ENCODE measurements around the gene TRPM7. TPM values are rescaled to one million over a fixed set of nuclear protein-coding genes. Genes with fewer than 3 reads are reported as not detected.

Gene TRPM7
- total and polyA plus RNA-seq, 2 of the 8 experiments (the other 6 are each of a cell fraction or from before 2014, with no cell fraction given), result 7.5 to 33.2 TPM

DNA sequence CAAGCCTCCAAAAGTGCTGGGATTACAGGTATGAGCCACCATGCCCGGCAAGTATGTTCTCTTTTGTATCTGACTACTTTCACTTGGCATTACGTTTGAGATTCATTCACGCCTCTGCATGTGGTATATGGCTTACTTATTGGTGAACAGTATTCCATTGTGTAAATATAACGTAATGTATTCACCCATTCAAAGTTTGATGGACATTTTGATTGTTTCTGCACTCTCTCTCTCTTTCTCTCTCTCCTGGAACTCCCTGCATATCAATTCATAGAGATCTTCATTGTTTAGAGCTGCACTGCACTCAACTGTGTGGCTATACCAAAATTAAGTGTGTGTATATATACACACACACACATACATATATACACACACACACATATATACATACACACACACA is 48.6 kb upstream of the TRPM7 start:
- Histone ChIP-seq H2BK120ac (replicated peaks; ENCODE audit: low read depth, low read length) (no peak overlapping the region), H2BK12ac (ENCODE audit: low read depth, low read length) (no peak overlapping the region), H3K4ac (replicated peaks; ENCODE audit: insufficient read length, low read depth, low read length) (no peak overlapping the region), H2AK5ac (ENCODE audit: low read depth, low read length) (no peak overlapping the region), H2AFZ (ENCODE audit: low read length) (no peak overlapping the region), H2BK20ac (ENCODE audit: low read length) (no peak overlapping the region), H3K14ac (ENCODE audit: insufficient read length) (no peak overlapping the region), H3K4me2 (ENCODE audit: insufficient read depth in 1 of 2, low read depth in 2 of 2, low read length in 2 of 2) (no peak overlapping the region), H3K9ac (replicated peaks in 1 of 4; ENCODE audit: extremely low read depth in 1 of 4, low read depth in 3 of 4, low read length in 3 of 4) (no peak overlapping the region), H4K91ac (replicated peaks; ENCODE audit: insufficient read length, low read length) (no peak overlapping the region), H4K20me1 (replicated peaks in 1 of 2; ENCODE audit: control insufficient read depth in 1 of 2, insufficient read depth in 2 of 2, low read length in 2 of 2) (no peaks in the 10 kb centered on the region), H4K8ac (ENCODE audit: extremely low read depth, insufficient read depth, low read length) (no peak overlapping the region), H3K4me3 (ENCODE audit: extremely low read depth in 1 of 4, insufficient read depth in 2 of 4, low read depth in 3 of 4, low read length in 4 of 4) (no peak overlapping the region), H3K79me2 (ENCODE audit: control insufficient read depth in 1 of 2, insufficient read depth in 2 of 2, low read length in 2 of 2) (no peaks in the 10 kb centered on the region), H3K4me1 (replicated peaks in 1 of 4; ENCODE audit: control insufficient read depth in 3 of 4, insufficient read depth in 4 of 4, low read length in 3 of 4) (no peaks in the 10 kb centered on the region), H2BK15ac (ENCODE audit: low read length) (no peak overlapping the region), H3K23me2 (ENCODE audit: low read depth, low read length) (no peaks in the 10 kb centered on the region), H2BK5ac (ENCODE audit: low read depth, low read length) (no peak overlapping the region), H3K56ac (replicated peaks; ENCODE audit: insufficient read length, low read depth, low read length) (no peak overlapping the region), H3K36me3 (ENCODE audit: control insufficient read depth in 2 of 4, insufficient read depth in 4 of 4, low read length in 3 of 4) (peaks cover 0 to 14% (median 1%) of the 10 kb centered on the region in 4 experiments; a peak in 2 of 8 replicates), H4K5ac (ENCODE audit: insufficient read length, low read depth, low read length) (no peak overlapping the region), H3K9me3 (ENCODE audit: insufficient read depth in 2 of 2, low read depth in 1 of 2, low read length in 1 of 2) (no peaks in the 10 kb centered on the region), H3K27ac (ENCODE audit: low read depth, low read length) (no peak overlapping the region), H3K27me3 (replicated peaks in 1 of 4; ENCODE audit: control insufficient read depth in 3 of 4, extremely low read depth in 1 of 4, insufficient read depth in 3 of 4, low read length in 3 of 4) (no peaks in the 10 kb centered on the region), H3K79me1 (ENCODE audit: low read depth, low read length) (no peaks in the 10 kb centered on the region), H3K18ac (ENCODE audit: extremely low read depth, low read length) (no peak overlapping the region), H3K23ac (ENCODE audit: insufficient read length) (no peak overlapping the region)
- WGBS, 2 experiments (ENCODE audit: extremely low coverage in 1 of 2, insufficient coverage in 1 of 2, insufficient read length in 1 of 2, insufficient replicate concordance in 2 of 2, low coverage in 1 of 2, low lambda C conversion rate in 2 of 2, missing lambda C conversion rate in 1 of 2), result 86% methylated on average over 4 of the region's 4 CpGs; no CpG with 5 or more reads in 1 of the 2 experiments
- CTCF ChIA-PET (ENCODE audit: partially characterized antibody), result no interaction called here
- POLR2A ChIA-PET (ENCODE audit: partially characterized antibody), result no interaction called here
- FAIRE-seq (no peak), DNase-seq (ENCODE audit: low read depth in 1 of 2, low spot score in 2 of 2) (no peak)
- TF ChIP-seq NANOG (IDR thresholded peaks at IDR 0.05; ENCODE audit: insufficient read depth, low read depth, low read length, poor library complexity, severe bottlenecking) (no peak), SAP30 (IDR thresholded peaks at IDR 0.05; ENCODE audit: insufficient read depth, insufficient replicate concordance, low read length) (no peak), POLR2AphosphoS5 (IDR thresholded peaks at IDR 0.05; ENCODE audit: low read depth, low read length) (no peak), KDM1A (IDR thresholded peaks at IDR 0.05; ENCODE audit: borderline replicate concordance, low read length) (no peak), BRCA1 (IDR thresholded peaks at IDR 0.05; ENCODE audit: low read depth, low read length) (no peak), JUN (IDR thresholded peaks at IDR 0.05; ENCODE audit: low read depth, low read length) (no peak), RNF2 (IDR thresholded peaks at IDR 0.05; ENCODE audit: borderline replicate concordance, low read depth, low read length, missing control alignments, poor library complexity, severe bottlenecking) (no peak), CHD2 (IDR thresholded peaks at IDR 0.05; ENCODE audit: low read length) (no peak), EZH2 (IDR thresholded peaks at IDR 0.05; ENCODE audit: low read depth, low read length, severe bottlenecking) (no peak), SP2 (IDR thresholded peaks at IDR 0.05; ENCODE audit: low read length) (no peak), CEBPB (IDR thresholded peaks at IDR 0.05; ENCODE audit: low read depth, low read length) (no peak)
- TF ChIP-seq, protein P1, sequence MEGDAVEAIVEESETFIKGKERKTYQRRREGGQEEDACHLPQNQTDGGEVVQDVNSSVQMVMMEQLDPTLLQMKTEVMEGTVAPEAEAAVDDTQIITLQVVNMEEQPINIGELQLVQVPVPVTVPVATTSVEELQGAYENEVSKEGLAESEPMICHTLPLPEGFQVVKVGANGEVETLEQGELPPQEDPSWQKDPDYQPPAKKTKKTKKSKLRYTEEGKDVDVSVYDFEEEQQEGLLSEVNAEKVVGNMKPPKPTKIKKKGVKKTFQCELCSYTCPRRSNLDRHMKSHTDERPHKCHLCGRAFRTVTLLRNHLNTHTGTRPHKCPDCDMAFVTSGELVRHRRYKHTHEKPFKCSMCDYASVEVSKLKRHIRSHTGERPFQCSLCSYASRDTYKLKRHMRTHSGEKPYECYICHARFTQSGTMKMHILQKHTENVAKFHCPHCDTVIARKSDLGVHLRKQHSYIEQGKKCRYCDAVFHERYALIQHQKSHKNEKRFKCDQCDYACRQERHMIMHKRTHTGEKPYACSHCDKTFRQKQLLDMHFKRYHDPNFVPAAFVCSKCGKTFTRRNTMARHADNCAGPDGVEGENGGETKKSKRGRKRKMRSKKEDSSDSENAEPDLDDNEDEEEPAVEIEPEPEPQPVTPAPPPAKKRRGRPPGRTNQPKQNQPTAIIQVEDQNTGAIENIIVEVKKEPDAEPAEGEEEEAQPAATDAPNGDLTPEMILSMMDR (IDR thresholded peaks at IDR 0.05; ENCODE audit: control extremely low read depth in 1 of 3, insufficient read depth in 1 of 3, low read depth in 1 of 3, low read length in 3 of 3), result no peak

All from H1 (cell line).